Measurements from ENCODE around the gene FLRT3.

Gene FLRT3

DNA sequence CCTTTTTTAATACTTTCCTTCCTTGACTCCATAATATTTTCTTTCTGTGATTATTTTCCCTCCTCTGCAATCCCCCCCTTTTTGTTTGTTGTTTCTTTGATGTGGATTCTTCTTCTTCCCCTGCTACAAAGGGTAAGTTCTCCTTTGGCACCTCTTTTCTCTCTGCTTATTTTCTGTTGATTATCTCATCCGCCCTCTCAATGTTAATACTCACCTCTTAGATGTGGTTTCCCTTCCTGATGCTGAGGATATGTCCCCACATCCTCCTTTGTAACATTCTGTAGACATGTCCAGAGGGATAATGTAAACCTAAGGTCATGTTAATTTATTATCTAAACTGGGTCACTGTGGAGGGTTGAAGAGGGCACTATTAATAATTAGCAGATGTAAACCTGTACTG is 17.7 kb downstream of the FLRT3 start:
- no peak for DNase-seq (ENCODE audit: low read depth, low spot score)

- DNase-seq (ENCODE audit: low read depth, low spot score): no peak
Observed at GRCh38 chr20:14313341-14314020, 23.9 kb downstream of the FLRT3 start.

GRCh38 chr20:14312001-14312400 is 25.4 kb downstream of the FLRT3 start:
- DNase-seq (ENCODE audit: low read depth, low spot score): no peak

DNA sequence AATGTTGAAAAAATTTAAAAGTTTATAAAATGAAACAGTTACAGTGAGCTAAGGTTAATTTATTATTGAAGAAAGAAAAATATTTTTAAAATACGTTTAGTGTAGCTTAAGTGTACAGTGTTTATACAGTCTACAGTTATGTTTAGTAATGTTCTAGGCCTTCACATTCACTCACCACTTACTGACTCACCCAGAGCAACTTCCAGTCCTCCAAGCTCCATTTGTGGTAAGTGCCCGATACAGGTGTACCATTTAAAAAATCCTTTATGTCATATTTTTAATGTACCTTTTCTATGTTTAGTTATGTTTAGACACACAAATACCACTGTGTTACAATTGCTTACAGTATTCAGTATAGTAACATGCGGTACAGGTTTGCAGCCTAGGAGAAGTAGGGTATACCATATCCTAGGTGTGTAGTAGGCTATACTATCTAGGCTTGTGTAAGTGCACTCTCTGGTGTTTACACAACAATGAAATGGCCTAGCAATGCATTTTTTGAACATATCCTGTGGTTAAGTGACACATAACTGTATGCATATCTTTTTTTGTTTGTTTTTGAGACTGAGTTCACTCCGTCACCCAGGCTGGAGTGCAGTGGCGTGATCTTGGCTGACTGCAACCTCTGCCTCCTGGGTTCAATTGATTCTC is 26.3 kb downstream of the FLRT3 start:
- no peak for DNase-seq (ENCODE audit: low read depth, low spot score)

DNA sequence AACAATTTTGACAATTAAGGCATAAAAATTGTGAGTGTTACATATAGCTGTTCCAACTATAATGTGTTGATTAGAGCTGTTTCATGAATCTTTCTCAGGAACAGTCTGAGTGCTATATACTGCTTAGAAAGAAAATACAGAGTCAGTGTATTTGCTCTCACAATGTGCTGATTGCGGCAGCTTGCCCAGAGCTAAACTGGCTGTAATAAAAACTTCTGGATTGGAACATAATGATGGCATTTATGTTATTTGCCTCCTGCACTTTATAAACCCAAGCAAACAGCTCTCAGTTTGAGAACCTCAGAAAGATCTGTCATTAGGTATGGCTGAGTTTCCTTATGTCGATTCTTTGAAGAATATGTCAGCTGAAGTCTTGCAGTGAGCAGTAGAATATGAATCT is 29.5 kb downstream of the FLRT3 start:
- DNase-seq (ENCODE audit: low read depth, low spot score): no peak

GRCh38 chr20:14304472-14304871 is 32.9 kb downstream of the FLRT3 start:
- no peak for DNase-seq (ENCODE audit: low read depth, low spot score)

GRCh38 chr20:14303651-14304050 is 33.8 kb downstream of the FLRT3 start:
- DNase-seq (ENCODE audit: low read depth, low spot score): no peak

DNA sequence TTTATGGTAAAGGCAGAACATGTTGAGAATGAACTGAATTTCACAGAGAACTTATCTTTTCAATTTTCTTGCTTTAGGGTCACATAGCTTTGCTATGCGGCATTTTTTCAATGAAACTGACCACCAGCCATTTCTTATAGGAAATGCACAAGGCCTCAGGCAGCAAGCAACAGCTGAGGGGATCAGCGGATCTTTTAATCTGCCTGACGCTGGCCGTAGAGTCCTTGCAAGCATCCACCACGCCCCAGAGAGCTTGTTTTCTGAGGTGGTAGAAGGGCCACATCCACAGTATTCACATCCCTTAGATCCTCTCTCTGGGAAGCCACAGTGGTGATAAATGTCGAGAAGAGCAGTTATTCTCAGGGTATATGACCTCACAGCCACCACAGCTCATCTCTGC is 34.3 kb downstream of the FLRT3 start:
- no peak for DNase-seq (ENCODE audit: low read depth, low spot score)

DNA sequence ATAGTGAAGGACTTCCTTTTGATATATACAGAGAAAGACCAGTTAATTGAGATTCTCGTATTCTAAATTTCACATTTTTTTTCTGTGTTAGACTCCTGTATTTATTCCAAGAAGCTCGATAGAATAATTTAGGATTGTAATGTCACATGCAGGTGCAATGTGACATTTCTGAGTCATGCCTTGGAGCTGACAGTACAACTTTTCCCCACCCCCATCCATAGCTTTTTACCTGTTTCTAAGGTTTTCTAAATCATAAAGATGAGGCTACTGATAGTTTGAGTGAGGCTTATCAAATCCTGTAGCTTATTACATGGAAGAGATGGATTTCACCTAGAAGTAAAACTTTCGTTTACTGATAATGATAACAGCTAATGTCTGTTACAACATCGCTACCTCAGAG is 37.6 kb downstream of the FLRT3 start:
- DNase-seq (ENCODE audit: low read depth, low spot score): no peak

DNA sequence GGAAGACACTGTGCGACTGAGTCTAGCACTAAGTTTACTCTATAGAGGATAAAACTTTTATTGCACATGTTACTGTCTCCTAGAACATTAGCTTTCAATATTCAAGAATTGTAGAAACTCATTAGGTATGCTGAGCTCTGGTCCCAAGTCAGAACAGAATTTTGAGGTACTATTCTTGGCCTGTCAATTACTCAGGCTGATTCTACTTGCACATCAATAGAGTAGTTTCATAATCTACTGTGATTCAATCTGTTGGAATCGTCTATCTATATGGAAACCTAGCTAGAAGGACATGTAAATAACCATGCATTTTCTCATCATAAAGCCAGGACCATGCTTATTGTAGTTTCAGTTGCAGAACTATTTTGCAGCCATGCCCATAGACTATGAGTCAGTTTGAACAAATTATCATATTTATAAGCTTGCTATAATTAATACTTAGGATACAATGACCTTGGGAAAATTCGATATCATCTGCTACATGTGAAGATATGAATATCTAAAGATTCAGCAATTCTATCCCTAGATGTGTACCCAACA is 41.6 kb downstream of the FLRT3 start:
- no peak for DNase-seq (ENCODE audit: low read depth, low spot score)

GRCh38 chr20:14295238-14295637 is 42.2 kb downstream of the FLRT3 start:
- no peak for DNase-seq (ENCODE audit: low read depth, low spot score)

DNA sequence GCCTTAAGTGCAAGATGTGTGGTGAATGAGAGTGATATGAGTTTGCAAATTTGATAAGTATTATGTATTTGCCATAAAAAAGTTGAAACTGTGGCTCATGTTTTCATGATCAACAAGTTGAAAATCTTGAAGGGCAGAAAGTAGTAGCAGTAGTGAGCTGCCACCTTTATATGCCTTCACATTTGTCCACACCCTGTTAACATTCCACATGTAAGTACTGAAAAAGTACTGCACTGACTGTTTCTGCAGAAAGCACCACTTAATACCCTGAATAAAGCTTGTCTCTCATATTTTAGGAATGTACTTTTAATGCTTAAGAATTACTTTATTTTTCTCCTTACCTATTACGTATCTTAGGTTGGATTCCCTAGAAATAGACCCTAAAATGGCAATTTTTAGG is 45.9 kb downstream of the FLRT3 start:
- no peak for DNase-seq (ENCODE audit: low read depth, low spot score)

GRCh38 chr20:14288341-14289330 is 48.8 kb downstream of the FLRT3 start:
- no peak for DNase-seq (ENCODE audit: low read depth, low spot score)

DNA sequence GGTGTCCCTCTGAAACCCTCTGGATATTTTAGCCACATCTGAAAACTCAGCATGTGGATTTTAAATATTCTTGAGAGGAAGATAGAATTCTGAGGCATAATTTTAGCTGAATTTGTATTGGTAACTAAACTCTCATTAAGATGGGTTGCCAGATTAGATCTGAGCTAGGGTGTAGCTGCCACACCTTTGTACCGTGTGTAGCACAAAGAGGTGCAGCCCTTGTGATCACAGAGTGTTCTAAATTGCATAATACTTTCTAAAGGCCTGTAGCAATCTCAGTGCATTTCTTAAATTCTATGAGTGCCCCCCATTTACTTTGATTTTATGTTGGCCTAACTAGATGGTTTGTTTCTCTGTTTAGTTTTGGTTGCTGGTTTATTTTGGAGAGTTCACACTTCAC is 53.0 kb downstream of the FLRT3 start:
- no peak for DNase-seq (ENCODE audit: low read depth, low spot score)

DNA sequence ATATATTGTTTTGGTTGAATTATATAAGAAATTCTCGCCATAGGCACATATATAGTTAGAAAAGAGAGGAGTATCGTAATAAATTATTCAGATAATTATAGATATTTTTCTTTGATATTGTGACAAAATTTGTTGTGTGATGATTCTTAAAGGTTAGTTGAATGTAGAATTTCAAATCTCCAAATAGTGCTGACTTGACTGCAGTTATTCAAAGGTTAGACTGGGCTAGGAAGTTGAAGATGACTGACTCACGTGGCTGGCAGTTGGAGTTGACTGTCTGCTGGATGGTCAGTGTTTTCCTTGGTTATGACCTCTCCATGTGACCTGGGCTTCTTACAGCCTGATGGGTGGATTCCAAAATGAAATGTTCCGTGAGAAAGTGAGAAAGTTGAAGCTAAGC is 55.3 kb downstream of the FLRT3 start:
- DNase-seq (ENCODE audit: low read depth, low spot score): no peak
